Measurements from ENCODE around the gene KRTAP3-3. TPM values are rescaled to one million over a fixed set of nuclear protein-coding genes. Genes with fewer than 3 reads are reported as not detected.
A peak's percentile ranks its signal among the peaks of the same experiment; 100 is the strongest.

The KRTAP3-3 gene
- total and polyA plus RNA-seq, 2 of the 8 experiments (the other 6 are each of a cell fraction or from before 2014, with no cell fraction given) = not detected

DNA sequence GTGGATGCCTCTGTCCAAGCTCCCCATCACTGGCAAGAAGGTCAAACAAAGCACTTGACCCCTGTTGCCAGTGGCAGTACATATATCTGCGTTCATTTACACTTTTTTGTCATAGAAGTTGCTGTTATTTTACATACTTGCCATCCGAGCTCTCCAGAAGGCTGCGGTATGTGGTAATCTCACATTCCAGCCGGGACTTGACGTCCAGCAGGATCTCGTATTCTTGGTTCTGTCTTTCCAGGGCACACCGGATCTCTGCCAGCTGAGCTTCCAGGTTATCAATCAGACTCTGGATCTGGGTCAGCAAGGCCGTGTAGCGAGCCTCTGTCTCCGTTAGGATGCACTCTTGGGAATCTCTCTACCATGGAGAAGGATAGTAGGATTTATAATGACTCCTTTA, 33.8 kb downstream of the KRTAP3-3 start:
- ChIA-PET POLR2A (ENCODE audit: partially characterized antibody) (no interaction called here), CTCF (ENCODE audit: partially characterized antibody) (interaction anchor here (1.1 to 5.0 kb wide), 3 partner anchors 21 to 585 kb away, joined by 3 to 34 read pairs (median 3); no protein-coding TSS in a partner anchor)
- Histone ChIP-seq H2BK120ac (replicated peaks; ENCODE audit: low read depth, low read length) (no peak overlapping the region), H3K9me3 (ENCODE audit: insufficient read depth in 2 of 2, low read depth in 1 of 2, low read length in 1 of 2) (no peaks in the 10 kb centered on the region), H3K23me2 (ENCODE audit: low read depth, low read length) (no peaks in the 10 kb centered on the region), H3K36me3 (ENCODE audit: control insufficient read depth in 2 of 4, insufficient read depth in 4 of 4, low read length in 3 of 4) (no peaks in the 10 kb centered on the region), H4K20me1 (replicated peaks in 1 of 2; ENCODE audit: control insufficient read depth in 1 of 2, insufficient read depth in 2 of 2, low read length in 2 of 2) (no peaks in the 10 kb centered on the region), H3K79me1 (ENCODE audit: low read depth, low read length) (no peaks in the 10 kb centered on the region), H3K27ac (ENCODE audit: low read depth, low read length) (no peak overlapping the region), H3K4me3 (ENCODE audit: extremely low read depth in 1 of 4, insufficient read depth in 2 of 4, low read depth in 3 of 4, low read length in 4 of 4) (no peak overlapping the region), H2BK15ac (ENCODE audit: low read length) (0 out of 2 replicates have a peak overlapping the region, but pooled peaks have one; percentile 23), H3K79me2 (ENCODE audit: control insufficient read depth in 1 of 2, insufficient read depth in 2 of 2, low read length in 2 of 2) (no peaks in the 10 kb centered on the region), H4K8ac (ENCODE audit: extremely low read depth, insufficient read depth, low read length) (peak overlapping the region; percentile 57; the same call in 1 of the 2 replicates), H3K4me2 (ENCODE audit: insufficient read depth in 1 of 2, low read depth in 2 of 2, low read length in 2 of 2) (no peak overlapping the region), H4K5ac (ENCODE audit: insufficient read length, low read depth, low read length) (no peak overlapping the region), H3K27me3 (replicated peaks in 1 of 4; ENCODE audit: control insufficient read depth in 3 of 4, extremely low read depth in 1 of 4, insufficient read depth in 3 of 4, low read length in 3 of 4) (no peaks in the 10 kb centered on the region), H3K56ac (replicated peaks; ENCODE audit: insufficient read length, low read depth, low read length) (no peak overlapping the region), H2BK20ac (ENCODE audit: low read length) (no peak overlapping the region), H3K4ac (replicated peaks; ENCODE audit: insufficient read length, low read depth, low read length) (no peak overlapping the region), H2BK5ac (ENCODE audit: low read depth, low read length) (no peak overlapping the region), H3K18ac (ENCODE audit: extremely low read depth, low read length) (no peak overlapping the region), H2BK12ac (ENCODE audit: low read depth, low read length) (no peak overlapping the region), H2AFZ (ENCODE audit: low read length) (no peak overlapping the region), H3K9ac (replicated peaks in 1 of 4; ENCODE audit: extremely low read depth in 1 of 4, low read depth in 3 of 4, low read length in 3 of 4) (no peak overlapping the region; a peak in 1 of 7 replicates), H3K14ac (ENCODE audit: insufficient read length) (no peak overlapping the region), H3K4me1 (replicated peaks in 1 of 4; ENCODE audit: control insufficient read depth in 3 of 4, insufficient read depth in 4 of 4, low read length in 3 of 4) (peaks cover 0 to 7% (median 0%) of the 10 kb centered on the region in 4 experiments; a peak in 2 of 7 replicates), H3K23ac (ENCODE audit: insufficient read length) (no peak overlapping the region), H4K91ac (replicated peaks; ENCODE audit: insufficient read length, low read length) (no peak overlapping the region), H2AK5ac (ENCODE audit: low read depth, low read length) (no peak overlapping the region)
- no peak for FAIRE-seq
- WGBS, 2 experiments (ENCODE audit: extremely low coverage in 1 of 2, insufficient coverage in 1 of 2, insufficient read length in 1 of 2, insufficient replicate concordance in 2 of 2, low coverage in 1 of 2, low lambda C conversion rate in 2 of 2, missing lambda C conversion rate in 1 of 2) = 91% methylated on average over 10 of the region's 10 CpGs; no CpG with 5 or more reads in 1 of the 2 experiments
- TF ChIP-seq, protein P1, sequence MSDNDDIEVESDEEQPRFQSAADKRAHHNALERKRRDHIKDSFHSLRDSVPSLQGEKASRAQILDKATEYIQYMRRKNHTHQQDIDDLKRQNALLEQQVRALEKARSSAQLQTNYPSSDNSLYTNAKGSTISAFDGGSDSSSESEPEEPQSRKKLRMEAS (IDR thresholded peaks at IDR 0.05) = no peak
- TF ChIP-seq, protein P2, sequence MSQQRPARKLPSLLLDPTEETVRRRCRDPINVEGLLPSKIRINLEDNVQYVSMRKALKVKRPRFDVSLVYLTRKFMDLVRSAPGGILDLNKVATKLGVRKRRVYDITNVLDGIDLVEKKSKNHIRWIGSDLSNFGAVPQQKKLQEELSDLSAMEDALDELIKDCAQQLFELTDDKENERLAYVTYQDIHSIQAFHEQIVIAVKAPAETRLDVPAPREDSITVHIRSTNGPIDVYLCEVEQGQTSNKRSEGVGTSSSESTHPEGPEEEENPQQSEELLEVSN (IDR thresholded peaks at IDR 0.05) = no peak
- peak; percentile 57 for TF ChIP-seq TEAD4 (IDR thresholded peaks at IDR 0.05; ENCODE audit: low read depth, low read length)
- DNase-seq (ENCODE audit: low read depth in 1 of 2, low spot score in 2 of 2) = no peak
